ENCODE data around the gene IPO4.

IPO4 gene

GRCh38 chr14:24232645-24233537 lies 44.3 kb upstream of the IPO4 start, which contains the start of gene GMPR2 (continued):
- no peak; the same call in 1 of the 2 replicates for TF ChIP-seq ZSCAN5A (tag by site-specific recombination; IDR thresholded peaks at IDR 0.05)
- no peak for TF ChIP-seq RBAK (tag by site-specific recombination; IDR thresholded peaks at IDR 0.05)
- TF ChIP-seq ZNF26 (tag by site-specific recombination; IDR thresholded peaks at IDR 0.05) = no peak
- TF ChIP-seq ZNF518A (tag by site-specific recombination; conservative IDR thresholded peaks at IDR 0.05; ENCODE audit: low read depth) = peak; percentile 71
- TF ChIP-seq, protein P1, sequence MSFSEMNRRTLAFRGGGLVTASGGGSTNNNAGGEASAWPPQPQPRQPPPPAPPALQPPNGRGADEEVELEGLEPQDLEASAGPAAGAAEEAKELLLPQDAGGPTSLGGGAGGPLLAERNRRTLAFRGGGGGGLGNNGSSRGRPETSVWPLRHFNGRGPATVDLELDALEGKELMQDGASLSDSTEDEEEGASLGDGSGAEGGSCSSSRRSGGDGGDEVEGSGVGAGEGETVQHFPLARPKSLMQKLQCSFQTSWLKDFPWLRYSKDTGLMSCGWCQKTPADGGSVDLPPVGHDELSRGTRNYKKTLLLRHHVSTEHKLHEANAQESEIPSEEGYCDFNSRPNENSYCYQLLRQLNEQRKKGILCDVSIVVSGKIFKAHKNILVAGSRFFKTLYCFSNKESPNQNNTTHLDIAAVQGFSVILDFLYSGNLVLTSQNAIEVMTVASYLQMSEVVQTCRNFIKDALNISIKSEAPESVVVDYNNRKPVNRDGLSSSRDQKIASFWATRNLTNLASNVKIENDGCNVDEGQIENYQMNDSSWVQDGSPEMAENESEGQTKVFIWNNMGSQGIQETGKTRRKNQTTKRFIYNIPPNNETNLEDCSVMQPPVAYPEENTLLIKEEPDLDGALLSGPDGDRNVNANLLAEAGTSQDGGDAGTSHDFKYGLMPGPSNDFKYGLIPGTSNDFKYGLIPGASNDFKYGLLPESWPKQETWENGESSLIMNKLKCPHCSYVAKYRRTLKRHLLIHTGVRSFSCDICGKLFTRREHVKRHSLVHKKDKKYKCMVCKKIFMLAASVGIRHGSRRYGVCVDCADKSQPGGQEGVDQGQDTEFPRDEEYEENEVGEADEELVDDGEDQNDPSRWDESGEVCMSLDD (tag by site-specific recombination; IDR thresholded peaks at IDR 0.05) = peak; percentile 60; the same call in 1 of the 2 replicates
- TF ChIP-seq ZNF394 (tag by site-specific recombination; IDR thresholded peaks at IDR 0.05; ENCODE audit: borderline replicate concordance) = no peak
- TF ChIP-seq ZNF768 (tag by site-specific recombination; IDR thresholded peaks at IDR 0.05) = no peak
- TF ChIP-seq, protein P2, sequence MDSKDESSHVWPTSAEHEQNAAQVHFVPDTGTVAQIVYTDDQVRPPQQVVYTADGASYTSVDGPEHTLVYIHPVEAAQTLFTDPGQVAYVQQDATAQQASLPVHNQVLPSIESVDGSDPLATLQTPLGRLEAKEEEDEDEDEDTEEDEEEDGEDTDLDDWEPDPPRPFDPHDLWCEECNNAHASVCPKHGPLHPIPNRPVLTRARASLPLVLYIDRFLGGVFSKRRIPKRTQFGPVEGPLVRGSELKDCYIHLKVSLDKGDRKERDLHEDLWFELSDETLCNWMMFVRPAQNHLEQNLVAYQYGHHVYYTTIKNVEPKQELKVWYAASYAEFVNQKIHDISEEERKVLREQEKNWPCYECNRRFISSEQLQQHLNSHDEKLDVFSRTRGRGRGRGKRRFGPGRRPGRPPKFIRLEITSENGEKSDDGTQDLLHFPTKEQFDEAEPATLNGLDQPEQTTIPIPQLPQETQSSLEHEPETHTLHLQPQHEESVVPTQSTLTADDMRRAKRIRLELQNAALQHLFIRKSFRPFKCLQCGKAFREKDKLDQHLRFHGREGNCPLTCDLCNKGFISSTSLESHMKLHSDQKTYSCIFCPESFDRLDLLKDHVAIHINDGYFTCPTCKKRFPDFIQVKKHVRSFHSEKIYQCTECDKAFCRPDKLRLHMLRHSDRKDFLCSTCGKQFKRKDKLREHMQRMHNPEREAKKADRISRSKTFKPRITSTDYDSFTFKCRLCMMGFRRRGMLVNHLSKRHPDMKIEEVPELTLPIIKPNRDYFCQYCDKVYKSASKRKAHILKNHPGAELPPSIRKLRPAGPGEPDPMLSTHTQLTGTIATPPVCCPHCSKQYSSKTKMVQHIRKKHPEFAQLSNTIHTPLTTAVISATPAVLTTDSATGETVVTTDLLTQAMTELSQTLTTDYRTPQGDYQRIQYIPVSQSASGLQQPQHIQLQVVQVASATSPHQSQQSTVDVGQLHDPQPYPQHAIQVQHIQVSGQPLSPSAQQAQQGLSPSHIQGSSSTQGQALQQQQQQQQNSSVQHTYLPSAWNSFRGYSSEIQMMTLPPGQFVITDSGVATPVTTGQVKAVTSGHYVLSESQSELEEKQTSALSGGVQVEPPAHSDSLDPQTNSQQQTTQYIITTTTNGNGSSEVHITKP (tag by site-specific recombination; IDR thresholded peaks at IDR 0.05) = peak; percentile 44
- peak; percentile 90 for TF ChIP-seq ZNF335 (tag by site-specific recombination; conservative IDR thresholded peaks at IDR 0.05)
- peak; percentile 2; the same call in 1 of the 2 replicates for TF ChIP-seq ZBTB17 (tag by site-specific recombination; IDR thresholded peaks at IDR 0.05)
- TF ChIP-seq ZBTB20 (tag by site-specific recombination; IDR thresholded peaks at IDR 0.05) = peak; percentile 71
- peak; percentile 32; the same call in 1 of the 2 replicates for TF ChIP-seq ZNF600 (tag by site-specific recombination; IDR thresholded peaks at IDR 0.05)
- TF ChIP-seq ZNF660 (tag by site-specific recombination; IDR thresholded peaks at IDR 0.05) = no peak
- no peak for TF ChIP-seq ZNF155 (tag by site-specific recombination; IDR thresholded peaks at IDR 0.05)
- TF ChIP-seq, protein P3, sequence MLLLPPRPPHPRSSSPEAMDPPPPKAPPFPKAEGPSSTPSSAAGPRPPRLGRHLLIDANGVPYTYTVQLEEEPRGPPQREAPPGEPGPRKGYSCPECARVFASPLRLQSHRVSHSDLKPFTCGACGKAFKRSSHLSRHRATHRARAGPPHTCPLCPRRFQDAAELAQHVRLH (tag by site-specific recombination; IDR thresholded peaks at IDR 0.05) = peak; percentile 69; the same call in 1 of the 2 replicates
- no peak for TF ChIP-seq MYNN (tag by site-specific recombination; IDR thresholded peaks at IDR 0.05; ENCODE audit: borderline replicate concordance)
- TF ChIP-seq ZNF701 (tag by site-specific recombination; IDR thresholded peaks at IDR 0.05) = peak; percentile 67; the same call in 1 of the 2 replicates
- no peak for TF ChIP-seq ZNF426 (tag by site-specific recombination; IDR thresholded peaks at IDR 0.05)
- peak; percentile 67; the same call in 1 of the 2 replicates for TF ChIP-seq SP3 (tag by site-specific recombination; IDR thresholded peaks at IDR 0.05)
- TF ChIP-seq HOXD13 (CRISPR knock-in tag; IDR thresholded peaks at IDR 0.05; ENCODE audit: borderline replicate concordance) = no peak
- TF ChIP-seq, protein P4, sequence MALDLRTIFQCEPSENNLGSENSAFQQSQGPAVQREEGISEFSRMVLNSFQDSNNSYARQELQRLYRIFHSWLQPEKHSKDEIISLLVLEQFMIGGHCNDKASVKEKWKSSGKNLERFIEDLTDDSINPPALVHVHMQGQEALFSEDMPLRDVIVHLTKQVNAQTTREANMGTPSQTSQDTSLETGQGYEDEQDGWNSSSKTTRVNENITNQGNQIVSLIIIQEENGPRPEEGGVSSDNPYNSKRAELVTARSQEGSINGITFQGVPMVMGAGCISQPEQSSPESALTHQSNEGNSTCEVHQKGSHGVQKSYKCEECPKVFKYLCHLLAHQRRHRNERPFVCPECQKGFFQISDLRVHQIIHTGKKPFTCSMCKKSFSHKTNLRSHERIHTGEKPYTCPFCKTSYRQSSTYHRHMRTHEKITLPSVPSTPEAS (tag by site-specific recombination; IDR thresholded peaks at IDR 0.05) = no peak
